Breast epithelium (tissue), 3 donors: ENCODE data around the gene TOR1A.

Experiments used
- POLR2A ChIP-seq: fragments of 450-650 bp; IDR thresholded peaks from one replicate; pipeline ENCODE4 v1.6.1; 2016; ENCODE audit warnings: antibody characterized with exemption, mild to moderate bottlenecking, moderate library complexity
- POLR2AphosphoS5 ChIP-seq, 3 donors: sonication (generic); formaldehyde crosslinking; IDR thresholded peaks; one replicate each; pipeline ENCODE4 v1.6.1; 2017; ENCODE audit warnings: antibody characterized with exemption in 3 of 3
- TF ChIP-seq, protein P1 (sequence below), 3 donors: fragments of 450-650 bp; IDR thresholded peaks; one replicate each; pipeline ENCODE4 v1.5.1; 2016 to 2017; ENCODE audit warnings: antibody characterized with exemption in 3 of 3, mild to moderate bottlenecking in 3 of 3, moderate library complexity in 3 of 3

DNA sequence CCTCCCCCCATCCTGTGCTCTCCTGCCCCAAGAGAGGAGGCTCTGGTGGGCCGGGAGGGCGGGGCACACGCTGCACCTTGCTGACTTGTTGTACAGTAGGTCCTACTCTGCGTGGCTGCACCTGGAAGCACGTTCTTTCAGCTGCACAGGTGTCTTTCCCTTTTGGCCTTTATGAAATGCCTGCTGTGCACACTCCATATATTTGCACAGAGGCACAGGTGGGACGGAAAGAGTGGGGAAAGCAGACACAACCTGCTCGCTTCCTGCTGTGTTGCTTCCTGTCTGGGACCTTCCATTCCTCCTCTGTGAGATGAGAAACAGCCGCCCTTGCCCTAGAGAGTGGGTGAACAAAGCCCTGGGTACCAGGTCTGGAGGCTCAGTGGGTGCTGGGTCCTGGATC is 16.1 kb upstream of the TOR1A start:
- no peak for TF ChIP-seq POLR2A
- TF ChIP-seq, protein P1, sequence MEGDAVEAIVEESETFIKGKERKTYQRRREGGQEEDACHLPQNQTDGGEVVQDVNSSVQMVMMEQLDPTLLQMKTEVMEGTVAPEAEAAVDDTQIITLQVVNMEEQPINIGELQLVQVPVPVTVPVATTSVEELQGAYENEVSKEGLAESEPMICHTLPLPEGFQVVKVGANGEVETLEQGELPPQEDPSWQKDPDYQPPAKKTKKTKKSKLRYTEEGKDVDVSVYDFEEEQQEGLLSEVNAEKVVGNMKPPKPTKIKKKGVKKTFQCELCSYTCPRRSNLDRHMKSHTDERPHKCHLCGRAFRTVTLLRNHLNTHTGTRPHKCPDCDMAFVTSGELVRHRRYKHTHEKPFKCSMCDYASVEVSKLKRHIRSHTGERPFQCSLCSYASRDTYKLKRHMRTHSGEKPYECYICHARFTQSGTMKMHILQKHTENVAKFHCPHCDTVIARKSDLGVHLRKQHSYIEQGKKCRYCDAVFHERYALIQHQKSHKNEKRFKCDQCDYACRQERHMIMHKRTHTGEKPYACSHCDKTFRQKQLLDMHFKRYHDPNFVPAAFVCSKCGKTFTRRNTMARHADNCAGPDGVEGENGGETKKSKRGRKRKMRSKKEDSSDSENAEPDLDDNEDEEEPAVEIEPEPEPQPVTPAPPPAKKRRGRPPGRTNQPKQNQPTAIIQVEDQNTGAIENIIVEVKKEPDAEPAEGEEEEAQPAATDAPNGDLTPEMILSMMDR (IDR thresholded peaks at IDR 0.05), result no peak
- no peak for TF ChIP-seq POLR2AphosphoS5 (IDR thresholded peaks at IDR 0.05)
